Colonic mucosa (tissue), 4 donors: ENCODE measurements around the gene MAN2A2. TPM values are rescaled to one million over a fixed set of nuclear protein-coding genes. Genes with fewer than 3 reads are reported as not detected.

Source experiments
- DNase-seq: peaks from one replicate; pipeline ENCODE4 v3.0.0-alpha.2; 2020
- H3K27ac ChIP-seq: fragments of 200-600 bp; one replicate; pipeline ENCODE4 v1.8.0; 2021
- H3K27me3 ChIP-seq: fragments of 200-600 bp; one replicate; pipeline ENCODE4 v1.8.0; 2021
- H3K36me3 ChIP-seq: fragments of 200-600 bp; one replicate; pipeline ENCODE4 v1.8.0; 2021
- H3K4me1 ChIP-seq: fragments of 200-600 bp; one replicate; pipeline ENCODE4 v1.8.0; 2021; ENCODE audit warnings: mild to moderate bottlenecking
- H3K4me3 ChIP-seq: fragments of 200-600 bp; one replicate; pipeline ENCODE4 v1.8.0; 2021
- H3K9ac ChIP-seq, 2 donors: one replicate each; pipeline ENCODE4 v1.7.0; 2013; ENCODE audit warnings: control low read depth in 2 of 2, low read depth in 2 of 2, low read length in 2 of 2
- H3K9me3 ChIP-seq: fragments of 200-600 bp; one replicate; pipeline ENCODE4 v1.8.0; 2021
- CTCF ChIP-seq: fragments of 200-600 bp; IDR thresholded peaks from one replicate; pipeline ENCODE4 v1.8.0; 2022; ENCODE audit warnings: antibody characterized with exemption, mild to moderate bottlenecking
- intact Hi-C: fragments of 100-400 bp; cut with DNase I; formaldehyde crosslinking; loops from one replicate; pipeline ENCODE4 v1.14.1; 2022
- total RNA-seq, 2 donors: library from RNA; stranded (reverse); fragmentation: NEBNext Ultra II Directional in 1 of 2; extraction: Animal tissue kit (Norgen Biotek cat#: 25700) in 1 of 2; gene quantifications; one replicate each; pipeline ENCODE4 v1.2.1, GENCODE V29; 2021
- donor health status: healthy.
- donor health status: DM: no; HTN: no; CAD: no.
- donor health status: DM: no; HTN: no; CAD: no.

Gene MAN2A2
- total RNA-seq, 2 donors from 2014 or later: 34.2 to 66.4 TPM

GRCh38 chr15:90864507-90864906 is 38.6 kb upstream of the MAN2A2 start:
- DNase-seq: no peak
- no peak overlapping the region for H3K9ac ChIP-seq

GRCh38 chr15:90865702-90866101 is 37.4 kb upstream of the MAN2A2 start:
- Histone ChIP-seq H3K4me3 (no peak overlapping the region), H3K27ac (no peak overlapping the region), H3K9me3 (no peaks in the 10 kb centered on the region), H3K27me3 (no peaks in the 10 kb centered on the region), H3K36me3 (no peaks in the 10 kb centered on the region), H3K4me1 (peaks cover 24% of the 10 kb centered on the region), H3K9ac (no peak overlapping the region)
- no peak for DNase-seq
- no peak for TF ChIP-seq CTCF
- intact Hi-C loops: no loop called here

More at GRCh38 chr15:90864507-90864906, 38.6 kb upstream of the MAN2A2 start:
- no peak overlapping the region for H3K27ac ChIP-seq
- H3K4me3 ChIP-seq: no peak overlapping the region
- no peaks in the 10 kb centered on the region for H3K9me3 ChIP-seq
- H3K27me3 ChIP-seq: no peaks in the 10 kb centered on the region
- intact Hi-C loops: no loop called here
- peaks cover 13% of the 10 kb centered on the region for H3K4me1 ChIP-seq
- H3K36me3 ChIP-seq: no peaks in the 10 kb centered on the region
- no peak for TF ChIP-seq CTCF

- Histone ChIP-seq H3K36me3 (no peaks in the 10 kb centered on the region), H3K27ac (no peak overlapping the region), H3K9ac (no peak overlapping the region), H3K4me1 (peaks cover 24% of the 10 kb centered on the region), H3K4me3 (no peak overlapping the region), H3K9me3 (no peaks in the 10 kb centered on the region), H3K27me3 (no peaks in the 10 kb centered on the region)
- DNase-seq: no peak
- no peak for TF ChIP-seq CTCF
- intact Hi-C loops: no loop called here
Observed at GRCh38 chr15:90866161-90866715, 36.9 kb upstream of the MAN2A2 start.

DNA sequence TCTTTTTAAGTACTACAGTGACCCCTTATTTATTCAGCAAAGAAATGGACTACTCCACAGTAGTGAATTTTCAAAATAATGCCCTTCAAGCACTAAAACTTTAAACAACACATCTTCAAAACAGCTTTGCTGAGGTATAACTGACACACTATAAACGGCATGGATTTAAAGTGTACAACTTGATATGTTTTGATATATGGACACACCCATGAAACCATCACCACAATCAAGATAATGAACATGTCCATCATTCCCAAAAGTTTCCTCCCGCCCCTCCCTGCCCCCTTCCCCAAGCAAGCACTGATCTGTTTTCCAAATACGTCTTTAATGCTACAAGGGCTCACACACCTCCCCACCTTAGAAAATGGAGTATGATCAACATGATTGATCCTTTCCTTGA is 36.3 kb upstream of the MAN2A2 start:
- Histone ChIP-seq H3K4me1 (peaks cover 21% of the 10 kb centered on the region), H3K9me3 (no peaks in the 10 kb centered on the region), H3K4me3 (no peak overlapping the region), H3K27me3 (no peaks in the 10 kb centered on the region), H3K9ac (no peak overlapping the region), H3K36me3 (no peaks in the 10 kb centered on the region), H3K27ac (no peak overlapping the region)
- TF ChIP-seq CTCF: no peak
- intact Hi-C loops: no loop called here
- DNase-seq: no peak

DNA sequence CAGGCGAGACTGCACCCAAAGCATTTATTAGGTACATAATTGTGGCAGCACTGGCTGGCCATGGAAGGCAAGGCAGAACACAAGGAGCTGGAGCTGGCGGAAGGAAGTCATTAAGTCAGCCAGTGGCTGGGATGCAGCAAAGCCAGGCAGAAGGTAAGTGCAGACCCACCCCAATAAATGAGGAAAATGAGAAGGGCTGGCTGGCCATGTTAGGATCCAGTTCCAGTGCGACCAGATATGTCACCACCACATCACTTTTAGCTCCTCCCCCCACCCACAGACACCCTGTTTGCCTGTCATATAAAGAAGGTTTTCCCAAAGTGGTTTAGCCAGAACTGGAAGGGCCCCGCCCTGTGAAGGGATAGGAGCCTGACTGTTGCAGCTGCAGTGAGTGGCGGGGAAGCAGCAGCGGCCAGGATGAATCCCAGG is 34.8 kb upstream of the MAN2A2 start, which contains the start of gene FURIN:
Gene FURIN (plus strand): TSS at position 328 of the 429 bp plus-strand sequence. CDS start 7,153 bp downstream, outside the sequence.
- TF ChIP-seq CTCF: no peak
- Histone ChIP-seq H3K4me3 (no peak within 1 kb of the TSS), H3K9me3 (no peaks in the 10 kb centered on the region), H3K9ac (peak within 1 kb of the TSS in 1 of 2 donors; percentile 85), H3K27ac (peak within 1 kb of the TSS; percentile 88), H3K4me1 (peaks cover 29% of the 10 kb centered on the region), H3K27me3 (no peaks in the 10 kb centered on the region), H3K36me3 (no peaks in the 10 kb centered on the region)
- DNase-seq: peak; percentile 89
- intact Hi-C loops: no loop called here
